H1 (cell line): ENCODE results near the gene TANC1. TPM values are rescaled to one million over a fixed set of nuclear protein-coding genes. Genes with fewer than 3 reads are reported as not detected.

Experiments
- ATF3 ChIP-seq: IDR thresholded peaks from 2 replicates; pipeline ENCODE4 v1.6.1; 2011; ENCODE audit warnings: low read depth, mild to moderate bottlenecking, low read length; ENCODE audit not compliant: insufficient read depth
- CBX5 ChIP-seq: fragments of 300-800, 300-1000 bp; sonication (generic); IDR thresholded peaks from 2 replicates; pipeline ENCODE4 v1.7.1; 2016; ENCODE audit warnings: antibody characterized with exemption, low read length, low read depth
- CHD1 ChIP-seq: IDR thresholded peaks from 2 replicates; pipeline ENCODE4 v1.6.1; 2012; ENCODE audit warnings: low read depth, low read length, improper control_type of control experiment
- EGR1 ChIP-seq: IDR thresholded peaks from 2 replicates; pipeline ENCODE4 v1.6.1; 2011; ENCODE audit warnings: low read depth, low read length, borderline replicate concordance
- EP300 ChIP-seq, 2 experiments: IDR thresholded peaks; 1 replicate in 1 of 2; 2 replicates in 1 of 2; pipeline ENCODE4 v1.6.1; 2011 to 2012; ENCODE audit warnings: low read depth in 2 of 2, low read length in 2 of 2, mild to moderate bottlenecking in 2 of 2, borderline replicate concordance in 1 of 2, inconsistent platforms in 1 of 2, moderate library complexity in 1 of 2
- KDM5A ChIP-seq: fragments of 200-600 bp; IDR thresholded peaks from 2 replicates; pipeline ENCODE4 v1.7.1; 2012; ENCODE audit warnings: mild to moderate bottlenecking, low read length, inconsistent platforms, mixed read lengths
- RAD21 ChIP-seq, 2 experiments: IDR thresholded peaks in 1 of 2; conservative IDR thresholded peaks in 1 of 2; 2 replicates each; pipeline ENCODE4 v1.6.1; 2011; ENCODE audit warnings: low read depth in 2 of 2, low read length in 2 of 2, improper control_type of control experiment in 1 of 2, inconsistent platforms in 1 of 2, mild to moderate bottlenecking in 1 of 2, moderate library complexity in 1 of 2
- SAP30 ChIP-seq: fragments of 300-600 bp; sonication (generic); IDR thresholded peaks from 2 replicates; pipeline ENCODE4 v1.7.1; 2012; ENCODE audit warnings: low read length, moderate library complexity, mild to moderate bottlenecking, inconsistent platforms; ENCODE audit not compliant: insufficient read depth, insufficient replicate concordance
- polyA plus RNA-seq, 7 experiments: library from polyadenylated mRNA; depleted of rRNA in 3 of 7; stranded (reverse) in 5 of 7; unstranded in 2 of 7; fragments of >200 nt in 5 of 7; fragments of 200-250 nt in 2 of 7; gene quantifications; 1 replicate in 5 of 7; 2 replicates in 1 of 7; 4 replicates in 1 of 7; pipeline versions ENCODE4 v1.2.1 to v1.2.3, GENCODE V29; 2011 to 2013; ENCODE audit warnings: missing spikeins in 2 of 7, mixed read lengths in 2 of 7
- total RNA-seq: library from RNA; stranded (reverse); fragmentation: NEBNext Ultra II Directional; extraction: Animal tissue kit (Norgen Biotek cat#: 25700); gene quantifications from 2 replicates; pipeline ENCODE4 v1.2.1, GENCODE V29; 2021

TANC1 gene
- total and polyA plus RNA-seq, 2 of the 8 experiments (the other 6 are each of a cell fraction or from before 2014, with no cell fraction given): 4.1 to 7.6 TPM

- no peak for TF ChIP-seq CHD1
- TF ChIP-seq CBX5: no peak
- TF ChIP-seq EP300 (IDR thresholded peaks at IDR 0.05; ENCODE audit: borderline replicate concordance in 1 of 2, low read depth in 2 of 2, low read length in 2 of 2): no peak
- no peak for TF ChIP-seq EGR1
- no peak for TF ChIP-seq KDM5A
- TF ChIP-seq RAD21 (IDR thresholded peaks at IDR 0.05 in 1 of 2, conservative IDR thresholded peaks at IDR 0.05 in 1 of 2; ENCODE audit: low read depth in 2 of 2, low read length in 2 of 2): no peak
- TF ChIP-seq ATF3: no peak
- no peak for TF ChIP-seq SAP30
Observed at GRCh38 chr2:159101755-159102489, 133.5 kb downstream of the TANC1 start (continued).
